Smooth muscle cell (in vitro differentiated cells): ENCODE measurements around the gene CNIH2. TPM values are rescaled to one million over a fixed set of nuclear protein-coding genes. Genes with fewer than 3 reads are reported as not detected.

Experiments used
- DNase-seq: peaks from one replicate; lab custom pipeline; 2025; ENCODE audit not compliant: unreplicated experiment; lab: John Stamatoyannopoulos, UW
- H2AFZ ChIP-seq: fragments of 200-600 bp; sonication (generic); 2 replicates; pipeline ENCODE4 v1.6.0; 2016; ENCODE audit warnings: antibody characterized with exemption, low read depth, mild to moderate bottlenecking
- H3F3A ChIP-seq: fragments of 200-600 bp; sonication (generic); 2 replicates; pipeline ENCODE4 v1.6.0; 2017; ENCODE audit warnings: antibody characterized with exemption, low read depth
- H3K27ac ChIP-seq: fragments of 200-600 bp; sonication (generic); 2 replicates; pipeline ENCODE4 v1.5.1; 2016; ENCODE audit warnings: low read depth, mild to moderate bottlenecking
- H3K27me3 ChIP-seq: fragments of 200-600 bp; sonication (generic); 2 replicates; pipeline ENCODE4 v1.6.1; 2016; ENCODE audit warnings: low read depth, mild to moderate bottlenecking
- H3K36me3 ChIP-seq: fragments of 200-600 bp; sonication (generic); 2 replicates; pipeline ENCODE4 v1.5.1; 2016; ENCODE audit warnings: low read depth
- H3K4me1 ChIP-seq: fragments of 200-600 bp; sonication (generic); 2 replicates; pipeline ENCODE4 v1.5.1; 2016; ENCODE audit warnings: low read depth
- H3K4me2 ChIP-seq: fragments of 200-600 bp; sonication (generic); 2 replicates; pipeline ENCODE4 v1.6.0; 2016; ENCODE audit warnings: mild to moderate bottlenecking
- H3K4me3 ChIP-seq: fragments of 200-600 bp; sonication (generic); 2 replicates; pipeline ENCODE4 v1.5.1; 2016; ENCODE audit warnings: mild to moderate bottlenecking
- H3K79me2 ChIP-seq: fragments of 200-600 bp; sonication (generic); 2 replicates; pipeline ENCODE4 v1.6.0; 2016; ENCODE audit warnings: low read depth, mild to moderate bottlenecking
- H3K9ac ChIP-seq: fragments of 200-600 bp; sonication (generic); 2 replicates; pipeline ENCODE4 v1.6.0; 2016; ENCODE audit warnings: low read depth
- H3K9me3 ChIP-seq: fragments of 200-600 bp; sonication (generic); replicated peaks from 2 replicates; pipeline ENCODE4 v1.5.1; 2016; ENCODE audit warnings: low read depth
- H4K20me1 ChIP-seq: fragments of 200-600 bp; sonication (generic); 2 replicates; pipeline ENCODE4 v1.6.0; 2016; ENCODE audit warnings: low read depth
- CTCF ChIP-seq: fragments of 200-600 bp; sonication (generic); IDR thresholded peaks from 2 replicates; pipeline ENCODE4 v1.5.1; 2017; ENCODE audit warnings: borderline replicate concordance, mild to moderate bottlenecking, antibody characterized with exemption; ENCODE audit not compliant: insufficient read depth, poor library complexity, severe bottlenecking
- WGBS: methylation state at CpG from one replicate; pipeline ENCODE4 v1.1.7; 2016; ENCODE audit warnings: low lambda C conversion rate; 5-methylcytosine and 5-hydroxymethylcytosine counted together
- polyA plus RNA-seq: library from polyadenylated mRNA; unstranded; fragments of >200 nt; fragmentation: Nextera tagmentation; extraction: Ambion mirVana; gene quantifications from 2 replicates; pipeline ENCODE4 v1.2.1, GENCODE V29; 2016
- total RNA-seq: library from RNA; depleted of rRNA; stranded (reverse); fragments of >200 nt; gene quantifications from 2 replicates; pipeline ENCODE4 v1.2.3, GENCODE V29; 2014

CNIH2 gene
- total and polyA plus RNA-seq, 2 experiments from 2014 or later: 12.2 to 17.0 TPM

- no peaks in the 10 kb centered on the region for H3K4me1 ChIP-seq
- 95% methylated on average over 11 of the region's 11 CpGs for WGBS
- H3K36me3 ChIP-seq: peaks cover 6% of the 10 kb centered on the region
- H3F3A ChIP-seq: no peaks in the 10 kb centered on the region
- H4K20me1 ChIP-seq: no peaks in the 10 kb centered on the region
- no peaks in the 10 kb centered on the region for H3K9me3 ChIP-seq
- no peaks in the 10 kb centered on the region for H3K27me3 ChIP-seq
- no peak for DNase-seq
- H3K4me2 ChIP-seq: no peak overlapping the region
- TF ChIP-seq CTCF: no peak
- no peak overlapping the region for H3K4me3 ChIP-seq
- no peaks in the 10 kb centered on the region for H3K79me2 ChIP-seq
- H2AFZ ChIP-seq: no peak overlapping the region
- no peak overlapping the region for H3K27ac ChIP-seq
- H3K9ac ChIP-seq: no peak overlapping the region
Measured at GRCh38 chr11:66235141-66235540, 42.8 kb upstream of the CNIH2 start.

GRCh38 chr11:66237867-66238266 is 40.1 kb upstream of the CNIH2 start:
- Histone ChIP-seq H2AFZ (no peak overlapping the region), H3K4me2 (no peak overlapping the region), H3K79me2 (no peaks in the 10 kb centered on the region), H3K27ac (no peak overlapping the region), H3K27me3 (no peaks in the 10 kb centered on the region), H3K4me3 (no peak overlapping the region), H3K9me3 (no peaks in the 10 kb centered on the region), H3F3A (no peaks in the 10 kb centered on the region), H3K9ac (no peak overlapping the region), H4K20me1 (no peaks in the 10 kb centered on the region), H3K36me3 (peaks cover 3% of the 10 kb centered on the region), H3K4me1 (no peaks in the 10 kb centered on the region)
- no peak for DNase-seq
- no peak for TF ChIP-seq CTCF
- 95% methylated on average over 6 of the region's 6 CpGs for WGBS

GRCh38 chr11:66238786-66239413 is 39.1 kb upstream of the CNIH2 start:
- no peaks in the 10 kb centered on the region for H3F3A ChIP-seq
- no peak for TF ChIP-seq CTCF
- 97% methylated on average over 17 of the region's 17 CpGs for WGBS
- H3K4me2 ChIP-seq: no peak overlapping the region
- H3K4me3 ChIP-seq: no peak overlapping the region
- no peak for DNase-seq
- H3K27me3 ChIP-seq: no peaks in the 10 kb centered on the region
- H3K9me3 ChIP-seq: no peaks in the 10 kb centered on the region
- H4K20me1 ChIP-seq: no peaks in the 10 kb centered on the region
- H3K36me3 ChIP-seq: no peaks in the 10 kb centered on the region
- no peak overlapping the region for H3K27ac ChIP-seq
- H3K79me2 ChIP-seq: no peaks in the 10 kb centered on the region
- no peak overlapping the region for H3K9ac ChIP-seq
- H2AFZ ChIP-seq: no peak overlapping the region
- H3K4me1 ChIP-seq: no peaks in the 10 kb centered on the region

- Histone ChIP-seq H3F3A (no peaks in the 10 kb centered on the region), H3K36me3 (no peaks in the 10 kb centered on the region)
- WGBS: 95% methylated on average over 3 of the region's 3 CpGs
Measured at GRCh38 chr11:66239511-66239910, 38.5 kb upstream of the CNIH2 start.

More at GRCh38 chr11:66239511-66239910, 38.5 kb upstream of the CNIH2 start:
- no peak overlapping the region for H3K4me3 ChIP-seq
- H3K4me1 ChIP-seq: no peaks in the 10 kb centered on the region
- H2AFZ ChIP-seq: no peak overlapping the region
- H3K4me2 ChIP-seq: no peak overlapping the region
- no peaks in the 10 kb centered on the region for H4K20me1 ChIP-seq
- no peaks in the 10 kb centered on the region for H3K9me3 ChIP-seq
- TF ChIP-seq CTCF: no peak
- no peak overlapping the region for H3K27ac ChIP-seq
- H3K27me3 ChIP-seq: no peaks in the 10 kb centered on the region
- H3K79me2 ChIP-seq: no peaks in the 10 kb centered on the region
- H3K9ac ChIP-seq: no peak overlapping the region
- no peak for DNase-seq
